ENCODE results near the gene MAT2B. TPM values are rescaled to one million over a fixed set of nuclear protein-coding genes. Genes with fewer than 3 reads are reported as not detected.

MAT2B gene
- total and polyA plus RNA-seq, 9 of the 15 experiments (the other 6 are each of a cell fraction or from before 2014, with no cell fraction given): 32.0 to 57.7 (median 43.6) TPM

DNA sequence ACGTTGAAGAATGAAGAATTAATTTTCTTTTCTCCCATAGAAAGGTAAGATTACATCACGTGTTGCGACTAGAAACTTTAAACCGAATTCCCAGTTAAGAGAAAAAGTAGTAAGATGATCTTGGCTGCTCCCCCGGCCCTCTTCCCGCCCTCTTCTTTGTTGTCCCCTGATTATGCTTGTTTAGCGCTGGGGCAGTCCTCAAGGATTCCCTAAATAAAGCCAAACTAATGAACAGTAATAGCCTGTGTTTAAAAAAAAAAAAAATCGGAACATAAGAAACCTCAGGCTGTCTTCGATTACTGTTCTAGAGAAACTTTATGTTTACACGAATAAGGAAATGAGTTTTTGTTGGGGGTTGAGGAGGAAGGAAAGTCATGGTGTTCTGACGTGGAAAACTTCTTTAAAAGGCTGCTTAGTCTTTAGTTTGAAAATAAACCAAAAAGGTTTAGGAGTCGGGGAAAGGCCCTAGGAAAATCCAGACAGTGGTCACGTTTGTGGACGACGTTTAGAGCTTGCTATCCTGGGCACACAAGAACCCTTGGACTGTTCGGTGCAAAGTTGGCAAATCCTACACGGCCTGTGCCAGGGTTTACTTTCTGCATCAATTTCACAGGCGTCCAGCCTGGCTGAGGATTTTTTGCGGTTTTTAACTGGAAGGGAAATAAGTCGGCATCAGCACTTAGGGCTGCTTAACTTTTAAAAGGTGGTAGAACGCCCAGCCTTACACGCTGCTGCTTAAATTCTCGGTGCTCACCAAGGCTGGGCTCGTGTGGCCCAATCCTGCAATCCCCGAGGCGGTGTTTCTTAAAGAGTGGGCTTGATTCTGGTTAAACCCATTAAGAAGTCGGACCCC lies 1.1 kb upstream of the MAT2B start (continued):
- no peak for TF ChIP-seq ATF1 (CRISPR knock-in tag; IDR thresholded peaks at IDR 0.05)
- TF ChIP-seq ATF1 (tag; IDR thresholded peaks at IDR 0.05): peak; percentile 13; the same call in 1 of the 2 replicates
- TF ChIP-seq, protein P1, sequence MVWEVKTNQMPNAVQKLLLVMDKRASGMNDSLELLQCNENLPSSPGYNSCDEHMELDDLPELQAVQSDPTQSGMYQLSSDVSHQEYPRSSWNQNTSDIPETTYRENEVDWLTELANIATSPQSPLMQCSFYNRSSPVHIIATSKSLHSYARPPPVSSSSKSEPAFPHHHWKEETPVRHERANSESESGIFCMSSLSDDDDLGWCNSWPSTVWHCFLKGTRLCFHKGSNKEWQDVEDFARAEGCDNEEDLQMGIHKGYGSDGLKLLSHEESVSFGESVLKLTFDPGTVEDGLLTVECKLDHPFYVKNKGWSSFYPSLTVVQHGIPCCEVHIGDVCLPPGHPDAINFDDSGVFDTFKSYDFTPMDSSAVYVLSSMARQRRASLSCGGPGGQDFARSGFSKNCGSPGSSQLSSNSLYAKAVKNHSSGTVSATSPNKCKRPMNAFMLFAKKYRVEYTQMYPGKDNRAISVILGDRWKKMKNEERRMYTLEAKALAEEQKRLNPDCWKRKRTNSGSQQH (CRISPR knock-in tag; IDR thresholded peaks at IDR 0.05): no peak
- peak; percentile 24 for TF ChIP-seq KDM5B (IDR thresholded peaks at IDR 0.05; ENCODE audit: insufficient replicate concordance, low read depth, low read length)
- TF ChIP-seq ZNF316 (IDR thresholded peaks at IDR 0.05): peak; percentile 61
- TF ChIP-seq ZNF79 (CRISPR knock-in tag; IDR thresholded peaks at IDR 0.05; ENCODE audit: low read depth): no peak
- TF ChIP-seq, protein P2, sequence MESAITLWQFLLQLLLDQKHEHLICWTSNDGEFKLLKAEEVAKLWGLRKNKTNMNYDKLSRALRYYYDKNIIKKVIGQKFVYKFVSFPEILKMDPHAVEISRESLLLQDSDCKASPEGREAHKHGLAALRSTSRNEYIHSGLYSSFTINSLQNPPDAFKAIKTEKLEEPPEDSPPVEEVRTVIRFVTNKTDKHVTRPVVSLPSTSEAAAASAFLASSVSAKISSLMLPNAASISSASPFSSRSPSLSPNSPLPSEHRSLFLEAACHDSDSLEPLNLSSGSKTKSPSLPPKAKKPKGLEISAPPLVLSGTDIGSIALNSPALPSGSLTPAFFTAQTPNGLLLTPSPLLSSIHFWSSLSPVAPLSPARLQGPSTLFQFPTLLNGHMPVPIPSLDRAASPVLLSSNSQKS (CRISPR knock-in tag; IDR thresholded peaks at IDR 0.05): no peak
- 0 out of 2 replicates have a peak, but pooled peaks have one; percentile 3 for TF ChIP-seq EP300 (IDR thresholded peaks at IDR 0.05; ENCODE audit: low read length)
- TF ChIP-seq, protein P3, sequence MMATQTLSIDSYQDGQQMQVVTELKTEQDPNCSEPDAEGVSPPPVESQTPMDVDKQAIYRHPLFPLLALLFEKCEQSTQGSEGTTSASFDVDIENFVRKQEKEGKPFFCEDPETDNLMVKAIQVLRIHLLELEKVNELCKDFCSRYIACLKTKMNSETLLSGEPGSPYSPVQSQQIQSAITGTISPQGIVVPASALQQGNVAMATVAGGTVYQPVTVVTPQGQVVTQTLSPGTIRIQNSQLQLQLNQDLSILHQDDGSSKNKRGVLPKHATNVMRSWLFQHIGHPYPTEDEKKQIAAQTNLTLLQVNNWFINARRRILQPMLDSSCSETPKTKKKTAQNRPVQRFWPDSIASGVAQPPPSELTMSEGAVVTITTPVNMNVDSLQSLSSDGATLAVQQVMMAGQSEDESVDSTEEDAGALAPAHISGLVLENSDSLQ (IDR thresholded peaks at IDR 0.05): no peak
- TF ChIP-seq, protein P4, sequence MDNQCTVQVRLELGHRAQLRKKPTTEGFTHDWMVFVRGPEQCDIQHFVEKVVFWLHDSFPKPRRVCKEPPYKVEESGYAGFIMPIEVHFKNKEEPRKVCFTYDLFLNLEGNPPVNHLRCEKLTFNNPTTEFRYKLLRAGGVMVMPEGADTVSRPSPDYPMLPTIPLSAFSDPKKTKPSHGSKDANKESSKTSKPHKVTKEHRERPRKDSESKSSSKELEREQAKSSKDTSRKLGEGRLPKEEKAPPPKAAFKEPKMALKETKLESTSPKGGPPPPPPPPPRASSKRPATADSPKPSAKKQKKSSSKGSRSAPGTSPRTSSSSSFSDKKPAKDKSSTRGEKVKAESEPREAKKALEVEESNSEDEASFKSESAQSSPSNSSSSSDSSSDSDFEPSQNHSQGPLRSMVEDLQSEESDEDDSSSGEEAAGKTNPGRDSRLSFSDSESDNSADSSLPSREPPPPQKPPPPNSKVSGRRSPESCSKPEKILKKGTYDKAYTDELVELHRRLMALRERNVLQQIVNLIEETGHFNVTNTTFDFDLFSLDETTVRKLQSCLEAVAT (IDR thresholded peaks at IDR 0.05): peak in 1 of 2 experiments; percentile 26; a peak in 1 of 4 replicates
- 0 out of 2 replicates have a peak, but pooled peaks have one; percentile 3 for TF ChIP-seq PHF8 (IDR thresholded peaks at IDR 0.05; ENCODE audit: borderline replicate concordance, low read length)
- no peak for TF ChIP-seq CBX5 (IDR thresholded peaks at IDR 0.05; ENCODE audit: borderline replicate concordance, low read depth)
- TF ChIP-seq PTTG1 (tag; IDR thresholded peaks at IDR 0.05; ENCODE audit: low read depth): no peak
- TF ChIP-seq GATAD2B (IDR thresholded peaks at IDR 0.05; ENCODE audit: borderline replicate concordance): no peak
- TF ChIP-seq BACH1 (tag; IDR thresholded peaks at IDR 0.05): 0 out of 2 replicates have a peak, but pooled peaks have one; percentile 21
- no peak for TF ChIP-seq CEBPG (CRISPR knock-in tag; IDR thresholded peaks at IDR 0.05)
- TF ChIP-seq CEBPG (tag; conservative IDR thresholded peaks at IDR 0.05 in 1 of 2, IDR thresholded peaks at IDR 0.05 in 1 of 2): no peak
- TF ChIP-seq HNRNPL (IDR thresholded peaks at IDR 0.05; ENCODE audit: low read depth, low read length): no peak

Measured in K562 (cell line).